GM12878 (cell line): Measurements from ENCODE around the gene SLC15A3. TPM values are rescaled to one million over a fixed set of nuclear protein-coding genes. Genes with fewer than 3 reads are reported as not detected.

Experiments used
- ATAC-seq: fragments of 200-7000 bp; cut with Tn5 transposase; 3 replicates; pipeline ENCODE4 v1.9.1; 2020; ENCODE audit warnings: mild to moderate bottlenecking, moderate library complexity
- BruUV-seq: library from RNA; stranded (reverse); fragments of 400-500 nt; replicated peaks from 2 replicates; lab custom pipeline; 2021; lab: Mats Ljungman, UMichigan
- CTCF ChIA-PET: fragments of 300-600 bp; sonication (Branson Sonifier 250); formaldehyde crosslinking; extraction: SDS; loops from one replicate; lab custom pipeline; 2021; ENCODE audit warnings: inconsistent platforms; lab: Yijun Ruan, JAX
- POLR2A ChIA-PET: fragments of 350-600 bp; formaldehyde crosslinking; extraction: SDS; loops from one replicate; lab custom pipeline; 2021; ENCODE audit warnings: inconsistent platforms; lab: Charles Lee
- RAD21 ChIA-PET: fragments of 300-600 bp; sonication (Branson Sonifier 250); formaldehyde crosslinking; loops from one replicate; lab custom pipeline; 2023; ENCODE audit warnings: antibody characterized with exemption; ENCODE audit not compliant: unreplicated experiment; lab: Charles Lee
- SMC1A ChIA-PET: fragments of 300-600 bp; sonication (Branson Sonifier 250); formaldehyde crosslinking; loops from one replicate; lab custom pipeline; 2023; ENCODE audit not compliant: unreplicated experiment, uncharacterized antibody; lab: Charles Lee
- DNase-seq: peaks from one replicate; pipeline ENCODE4 v3.0.0-alpha.2; 2011; ENCODE audit warnings: low read depth, low spot score
- FAIRE-seq: peaks from 3 replicates; lab custom pipeline; 2011; peaks lifted over from hg19 to GRCh38; lab: Jason Lieb, UNC
- H2AFZ ChIP-seq: 2 replicates; pipeline ENCODE4 v1.6.0; 2011; ENCODE audit warnings: low read depth, low read length, control low read depth; ENCODE audit not compliant: control insufficient read depth
- H3K27ac ChIP-seq: 2 replicates; pipeline ENCODE4 v1.5.1; 2011; ENCODE audit warnings: control low read depth; ENCODE audit not compliant: control insufficient read depth, insufficient read depth
- H3K27me3 ChIP-seq, 2 experiments: replicated peaks in 1 of 2; 2 replicates each; pipeline versions ENCODE4 v1.6.0 to v1.6.1; 2011; ENCODE audit warnings: low read length in 1 of 2; ENCODE audit not compliant: control insufficient read depth in 2 of 2, insufficient read depth in 2 of 2
- H3K36me3 ChIP-seq, 2 experiments: 2 replicates each; pipeline ENCODE4 v1.5.1; 2011; ENCODE audit warnings: low read length in 1 of 2; ENCODE audit not compliant: control insufficient read depth in 2 of 2, insufficient read depth in 2 of 2
- H3K4me1 ChIP-seq: 2 replicates; pipeline ENCODE4 v1.6.1; 2011; ENCODE audit warnings: mild to moderate bottlenecking, low read length, moderate library complexity, mixed read lengths; ENCODE audit not compliant: control insufficient read depth, insufficient read depth
- H3K4me2 ChIP-seq: 2 replicates; pipeline ENCODE4 v1.6.0; 2011; ENCODE audit warnings: control low read depth; ENCODE audit not compliant: control insufficient read depth, insufficient read depth
- H3K4me3 ChIP-seq: fragments of 200-600 bp; sonication (generic); 2 replicates; pipeline ENCODE4 v1.5.1; 2016
- H3K79me2 ChIP-seq: 2 replicates; pipeline ENCODE4 v1.6.0; 2011; ENCODE audit warnings: low read length; ENCODE audit not compliant: control insufficient read depth, insufficient read depth
- H3K9ac ChIP-seq: 2 replicates; pipeline ENCODE4 v1.8.0; 2011; ENCODE audit warnings: low read length, control low read depth, mixed read lengths; ENCODE audit not compliant: control insufficient read depth, insufficient read depth
- H3K9me3 ChIP-seq: replicated peaks from 3 replicates; pipeline ENCODE4 v1.5.1; 2011; ENCODE audit warnings: mild to moderate bottlenecking, low read length; ENCODE audit not compliant: control insufficient read depth, insufficient read depth
- H4K20me1 ChIP-seq: 2 replicates; pipeline ENCODE4 v1.6.0; 2011; ENCODE audit not compliant: control insufficient read depth, insufficient read depth
- CBX3 ChIP-seq: fragments of 200-600 bp; sonication (generic); IDR thresholded peaks from 2 replicates; pipeline ENCODE4 v1.6.1; 2016; ENCODE audit warnings: low read depth, borderline replicate concordance
- CEBPZ ChIP-seq: fragments of 150-350 bp; IDR thresholded peaks from 2 replicates; pipeline ENCODE4 v1.6.1; 2016; ENCODE audit warnings: low read depth, low read length
- ELK1 ChIP-seq: IDR thresholded peaks from 2 replicates; pipeline ENCODE4 v1.6.1; 2012; ENCODE audit warnings: low read depth, low read length, improper control_type of control experiment
- EP300 ChIP-seq, 2 experiments: fragments of 150-350 bp in 1 of 2; IDR thresholded peaks; 2 replicates each; pipeline ENCODE4 v1.6.1; 2011 to 2012; ENCODE audit warnings: low read depth in 2 of 2, low read length in 2 of 2, borderline replicate concordance in 1 of 2, improper control_type of control experiment in 1 of 2, inconsistent platforms in 1 of 2; ENCODE audit not compliant: control insufficient read depth in 1 of 2
- FOXM1 ChIP-seq: IDR thresholded peaks from 2 replicates; pipeline ENCODE4 v1.6.1; 2012; ENCODE audit warnings: low read depth, mild to moderate bottlenecking, inconsistent platforms, low read length, moderate library complexity
- HSF1 ChIP-seq: fragments of 150-350 bp; IDR thresholded peaks from 2 replicates; pipeline ENCODE4 v1.6.1; 2014; ENCODE audit warnings: mild to moderate bottlenecking, low read depth, low read length
- MXI1 ChIP-seq: fragments of 150-350 bp; IDR thresholded peaks from 2 replicates; pipeline ENCODE4 v1.6.1; 2011; ENCODE audit warnings: low read depth, mild to moderate bottlenecking, inconsistent platforms, low read length, improper control_type of control experiment
- MYC ChIP-seq: IDR thresholded peaks from 2 replicates; pipeline ENCODE4 v1.6.1; 2011; ENCODE audit warnings: mild to moderate bottlenecking, low read length, moderate library complexity, inconsistent platforms; ENCODE audit not compliant: insufficient read depth, insufficient replicate concordance, insufficient read length, severe bottlenecking
- NR2F1 ChIP-seq: fragments of 450-650 bp; conservative IDR thresholded peaks from 2 replicates; pipeline ENCODE4 v1.6.1; 2017; ENCODE audit warnings: mild to moderate bottlenecking
- SP1 ChIP-seq: IDR thresholded peaks from one replicate; pipeline ENCODE4 v1.6.1; 2011; ENCODE audit warnings: low read depth, low read length
- USF1 ChIP-seq: IDR thresholded peaks from 2 replicates; pipeline ENCODE4 v1.6.1; 2011; ENCODE audit warnings: borderline replicate concordance, low read depth, mild to moderate bottlenecking, moderate library complexity, mixed read lengths, low read length; ENCODE audit not compliant: insufficient read depth; ENCODE audit errors: extremely low read length
- YY1 ChIP-seq: IDR thresholded peaks from 2 replicates; pipeline ENCODE4 v1.6.1; 2011; ENCODE audit warnings: low read depth, mild to moderate bottlenecking, low read length
- ZBTB11 ChIP-seq: fragments of 450-650 bp; formaldehyde crosslinking; IDR thresholded peaks from 2 replicates; pipeline ENCODE4 v1.5.0; 2022; ENCODE audit warnings: mild to moderate bottlenecking, missing genetic modification characterization
- WGBS: methylation state at CpG from one replicate; pipeline ENCODE4 v1.1.6; 2016; ENCODE audit warnings: low lambda C conversion rate; ENCODE audit not compliant: insufficient replicate concordance, insufficient coverage; ENCODE audit errors: missing lambda C conversion rate; 5-methylcytosine and 5-hydroxymethylcytosine counted together
- in situ Hi-C: fragments of 300-500 bp; cut with MboI; formaldehyde crosslinking; loops from 9 replicates; pipeline ENCODE4 v1.14.3; 2018; ENCODE audit warnings: mixed read lengths
- intact Hi-C: fragments of 100-400 bp; cut with micrococcal nuclease; formaldehyde crosslinking; loops from one replicate; pipeline ENCODE4 v1.14.2; 2022; ENCODE audit not compliant: unreplicated experiment
- polyA plus RNA-seq, 11 experiments: library from polyadenylated mRNA; depleted of rRNA in 4 of 11; unstranded in 6 of 11; stranded (reverse) in 5 of 11; fragments of >200 nt; fragmentation: Nextera tagmentation in 4 of 11; fragmentation: Illumina TruSeq in 1 of 11; extraction: Ambion mirVana in 4 of 11; extraction: Trizol in 1 of 11; gene quantifications; 1 replicate in 1 of 11; 2 replicates in 10 of 11; pipeline versions ENCODE4 v1.2.1 to v1.2.3, GENCODE V29; 2011 to 2016; ENCODE audit warnings: inconsistent platforms in 2 of 11, missing spikeins in 2 of 11, low read depth in 1 of 11
- total RNA-seq, 4 experiments: library from RNA; depleted of rRNA in 3 of 4; stranded (reverse); fragments of >200 nt in 3 of 4; fragmentation: Illumina TruSeq in 1 of 4; extraction: Trizol in 1 of 4; gene quantifications; 2 replicates each; pipeline versions ENCODE4 v1.2.1 to v1.2.3, GENCODE V29; 2013 to 2021

The SLC15A3 gene
- total and polyA plus RNA-seq, 10 of the 15 experiments (the other 5 are each of a cell fraction or from before 2014, with no cell fraction given) = 17.7 to 102 (median 55.8) TPM

GRCh38 chr11:60984149-60984548 lies 32.2 kb upstream of the SLC15A3 start:
- ChIA-PET CTCF (interaction anchor here (0.8 to 0.9 kb wide), 2 partner anchors 17 to 286 kb away, joined by 3 read pairs; no protein-coding TSS in a partner anchor), SMC1A (interaction anchor here (1.0 to 1.6 kb wide), 3 partner anchors 11 to 203 kb away, joined by 3 to 7 read pairs (median 3); no protein-coding TSS in a partner anchor), RAD21 (no interaction called here), POLR2A (no interaction called here)
- Histone ChIP-seq H3K4me2 (no peak overlapping the region), H3K9me3 (no peaks in the 10 kb centered on the region), H3K27ac (no peak overlapping the region), H3K4me3 (no peak overlapping the region), H3K27me3 (no peaks in the 10 kb centered on the region), H3K9ac (no peak overlapping the region), H3K36me3 (no peaks in the 10 kb centered on the region), H4K20me1 (no peaks in the 10 kb centered on the region), H2AFZ (no peak overlapping the region), H3K4me1 (peaks cover 5% of the 10 kb centered on the region; the same call in 1 of the 2 replicates), H3K79me2 (no peaks in the 10 kb centered on the region)
- DNase-seq (no peak), FAIRE-seq (no peak), ATAC-seq (no peak)
- intact Hi-C loops (no loop called here), in situ Hi-C loops (no loop called here)
- no TSS peak for BruUV-seq
- WGBS = 35% methylated on average over 6 of the region's 6 CpGs
- TF ChIP-seq YY1 (no peak), USF1 (no peak), CEBPZ (no peak), CBX3 (no peak), MXI1 (no peak), FOXM1 (no peak), EP300 (IDR thresholded peaks at IDR 0.05; ENCODE audit: borderline replicate concordance in 1 of 2, control insufficient read depth in 1 of 2, low read depth in 2 of 2, low read length in 2 of 2) (no peak), HSF1 (no peak), NR2F1 (no peak), MYC (no peak), SP1 (no peak), ZBTB11 (CRISPR knock-in tag) (no peak), ELK1 (no peak)
